Measurements from ENCODE around the gene CLEC7A. TPM values are rescaled to one million over a fixed set of nuclear protein-coding genes. Genes with fewer than 3 reads are reported as not detected.

Gene CLEC7A
- total RNA-seq, 4 donors from 2014 or later, result 1.1 to 40.7 (median 3.6) TPM

- ATAC-seq, result no peak
- intact Hi-C loops (cut with DNase I; ENCODE audit: low total_unique reads), result no loop called here
Measured at GRCh38 chr12:10110256-10110844, 19.6 kb downstream of the CLEC7A start.

GRCh38 chr12:10102322-10102721, 27.7 kb downstream of the CLEC7A start:
- H3K27me3 ChIP-seq, result no peaks in the 10 kb centered on the region
- no peak for ATAC-seq
- intact Hi-C loops (cut with DNase I; ENCODE audit: low total_unique reads), result no loop called here

More at GRCh38 chr12:10110256-10110844, 19.6 kb downstream of the CLEC7A start:
- TF ChIP-seq CTCF (IDR thresholded peaks at IDR 0.05 in 4 of 5, conservative IDR thresholded peaks at IDR 0.05 in 1 of 5) (no peak), POLR2A (IDR thresholded peaks at IDR 0.05) (no peak)
- Histone ChIP-seq H3K4me1 (no peaks in the 10 kb centered on the region), H3K9me3 (no peaks in the 10 kb centered on the region), H3K36me3 (no peaks in the 10 kb centered on the region), H3K27me3 (no peaks in the 10 kb centered on the region), H3K27ac (no peak overlapping the region), H3K4me3 (no peak overlapping the region)
- in situ Hi-C loops (cut with MboI; ENCODE audit: low sequenced_read_pairs in 4 of 4), result no loop called here
- no peak for DNase-seq

GRCh38 chr12:10101648-10102220, 28.3 kb downstream of the CLEC7A start:
- Histone ChIP-seq H3K4me3 (no peak overlapping the region), H3K9me3 (no peaks in the 10 kb centered on the region), H3K4me1 (peaks cover 0 to 5% of the 10 kb centered on the region in 2 donors), H3K36me3 (no peaks in the 10 kb centered on the region), H3K27ac (no peak overlapping the region), H3K27me3 (no peaks in the 10 kb centered on the region)
- TF ChIP-seq CTCF (IDR thresholded peaks at IDR 0.05 in 4 of 5, conservative IDR thresholded peaks at IDR 0.05 in 1 of 5), result no peak
- no peak for TF ChIP-seq POLR2A (IDR thresholded peaks at IDR 0.05)
- in situ Hi-C loops (cut with MboI; ENCODE audit: low sequenced_read_pairs in 4 of 4), result no loop called here
- ATAC-seq (no peak), DNase-seq (no peak)
- intact Hi-C loops (cut with DNase I; ENCODE audit: low total_unique reads), result no loop called here

More at GRCh38 chr12:10102322-10102721, 27.7 kb downstream of the CLEC7A start:
- Histone ChIP-seq H3K36me3 (no peaks in the 10 kb centered on the region), H3K9me3 (no peaks in the 10 kb centered on the region), H3K27ac (no peak overlapping the region), H3K4me1 (peaks cover 0 to 5% of the 10 kb centered on the region in 2 donors), H3K4me3 (no peak overlapping the region)
- in situ Hi-C loops (cut with MboI; ENCODE audit: low sequenced_read_pairs in 4 of 4), result no loop called here
- no peak for DNase-seq
- TF ChIP-seq POLR2A (IDR thresholded peaks at IDR 0.05), result no peak
- TF ChIP-seq CTCF (IDR thresholded peaks at IDR 0.05 in 4 of 5, conservative IDR thresholded peaks at IDR 0.05 in 1 of 5), result no peak

GRCh38 chr12:10101042-10101579, 28.9 kb downstream of the CLEC7A start:
- Histone ChIP-seq H3K27me3 (no peaks in the 10 kb centered on the region), H3K9me3 (no peaks in the 10 kb centered on the region), H3K27ac (no peak overlapping the region), H3K4me3 (no peak overlapping the region), H3K36me3 (no peaks in the 10 kb centered on the region), H3K4me1 (peaks cover 0 to 5% of the 10 kb centered on the region in 2 donors)
- DNase-seq, result no peak
- intact Hi-C loops (cut with DNase I; ENCODE audit: low total_unique reads), result no loop called here
- TF ChIP-seq CTCF (IDR thresholded peaks at IDR 0.05 in 4 of 5, conservative IDR thresholded peaks at IDR 0.05 in 1 of 5) (no peak), POLR2A (IDR thresholded peaks at IDR 0.05) (no peak)
- in situ Hi-C loops (cut with MboI; ENCODE audit: low sequenced_read_pairs in 4 of 4), result no loop called here
- ATAC-seq, result no peak
